Measurements from ENCODE around the gene CECR2. TPM values are rescaled to one million over a fixed set of nuclear protein-coding genes. Genes with fewer than 3 reads are reported as not detected.
A peak's percentile ranks its signal among the peaks of the same experiment; 100 is the strongest.

Gene CECR2
- total RNA-seq, 4 donors from 2014 or later: 1.1 to 2.1 (median 1.3) TPM

GRCh38 chr22:17472932-17473331 is 103.7 kb downstream of the CECR2 start:
- Histone ChIP-seq H3K4me1 (peaks cover 4 to 22% (median 7%) of the 10 kb centered on the region in 4 donors), H3K27ac (replicated peaks in 1 of 4) (no peak overlapping the region), H3K27me3 (peaks cover 0 to 11% (median 0%) of the 10 kb centered on the region in 4 donors), H3K4me3 (no peak overlapping the region), H3K9me3 (no peaks in the 10 kb centered on the region), H3K36me3 (no peaks in the 10 kb centered on the region)
- intact Hi-C loops (cut with DNase I): no loop called here
- whole genome bisulfite sequencing: 39% methylated on average over 5 of the region's 5 CpGs
- TF ChIP-seq EP300 (IDR thresholded peaks at IDR 0.05) (no peak), POLR2AphosphoS5 (IDR thresholded peaks at IDR 0.05) (no peak), POLR2A (IDR thresholded peaks at IDR 0.05; ENCODE audit: low read depth) (no peak), CTCF (IDR thresholded peaks at IDR 0.05) (no peak)
- DNase-seq (ENCODE audit: extremely low spot score): no peak

GRCh38 chr22:17475318-17476230 is 106.3 kb downstream of the CECR2 start:
- Histone ChIP-seq H3K9me3 (no peaks in the 10 kb centered on the region), H3K36me3 (no peaks in the 10 kb centered on the region), H3K27ac (replicated peaks in 1 of 4) (no peak overlapping the region), H3K4me3 (no peak overlapping the region), H3K4me1 (peaks cover 4 to 26% (median 7%) of the 10 kb centered on the region in 4 donors), H3K27me3 (peaks cover 0 to 8% (median 0%) of the 10 kb centered on the region in 4 donors)
- no peak for DNase-seq (ENCODE audit: extremely low spot score)
- TF ChIP-seq EP300 (IDR thresholded peaks at IDR 0.05) (no peak), POLR2AphosphoS5 (IDR thresholded peaks at IDR 0.05) (no peak), CTCF (IDR thresholded peaks at IDR 0.05) (no peak), POLR2A (IDR thresholded peaks at IDR 0.05; ENCODE audit: low read depth) (no peak)
- 94% methylated on average over 12 of the region's 12 CpGs for WGBS
- intact Hi-C loops (cut with DNase I): no loop called here

- TF ChIP-seq CTCF (IDR thresholded peaks at IDR 0.05) (no peak), EP300 (IDR thresholded peaks at IDR 0.05) (no peak), POLR2AphosphoS5 (IDR thresholded peaks at IDR 0.05) (no peak), POLR2A (IDR thresholded peaks at IDR 0.05; ENCODE audit: low read depth) (no peak)
- Histone ChIP-seq H3K4me3 (peak overlapping the region; percentile 6 to 35 (median 10)), H3K36me3 (no peaks in the 10 kb centered on the region), H3K27me3 (peaks cover 0 to 11% (median 0%) of the 10 kb centered on the region in 4 donors), H3K9me3 (no peaks in the 10 kb centered on the region), H3K27ac (replicated peaks in 1 of 4) (peak overlapping the region in 2 of 4 donors; percentile 11 to 18), H3K4me1 (peaks cover 4 to 26% (median 7%) of the 10 kb centered on the region in 4 donors)
- intact Hi-C loops (cut with DNase I): no loop called here
- DNase-seq (ENCODE audit: extremely low spot score): no peak
- whole genome bisulfite sequencing: 41% methylated on average over 5 of the region's 5 CpGs
These were observed 107.6 kb downstream of the CECR2 start for GRCh38 chr22:17476838-17477237.

GRCh38 chr22:17477391-17477833 is 108.2 kb downstream of the CECR2 start:
- no peak for DNase-seq (ENCODE audit: extremely low spot score)
- TF ChIP-seq POLR2A (IDR thresholded peaks at IDR 0.05; ENCODE audit: low read depth): no peak
- no peak for TF ChIP-seq CTCF (IDR thresholded peaks at IDR 0.05)
- TF ChIP-seq EP300 (IDR thresholded peaks at IDR 0.05): no peak
- no peak for TF ChIP-seq POLR2AphosphoS5 (IDR thresholded peaks at IDR 0.05)

More at GRCh38 chr22:17477391-17477833, 108.2 kb downstream of the CECR2 start:
- Histone ChIP-seq H3K27me3 (peaks cover 0 to 11% (median 0%) of the 10 kb centered on the region in 4 donors), H3K36me3 (no peaks in the 10 kb centered on the region), H3K4me3 (peak overlapping the region; percentile 6 to 35 (median 10)), H3K9me3 (no peaks in the 10 kb centered on the region), H3K27ac (replicated peaks in 1 of 4) (peak overlapping the region in 2 of 4 donors; percentile 11 to 18), H3K4me1 (peaks cover 4 to 23% (median 7%) of the 10 kb centered on the region in 4 donors)
- 27% methylated on average over 14 of the region's 14 CpGs for WGBS
- intact Hi-C loops (cut with DNase I): no loop called here
